Thyroid gland (tissue), 4 donors: ENCODE results near the gene E2F1. TPM values are rescaled to one million over a fixed set of nuclear protein-coding genes. Genes with fewer than 3 reads are reported as not detected.

Experiments used
- DNase-seq, 2 donors: peaks; one replicate each; pipeline ENCODE4 v3.0.0-alpha.2; 2019
- H3K27ac ChIP-seq, 3 donors: fragments of 200-600 bp; sonication (generic); 1 replicate in 2 of 3; 2 replicates in 1 of 3; pipeline ENCODE4 v1.5.1; 2016 to 2019; ENCODE audit warnings: mild to moderate bottlenecking in 1 of 3, moderate library complexity in 1 of 3
- H3K27me3 ChIP-seq: fragments of 200-600 bp; sonication (generic); one replicate; pipeline ENCODE4 v1.5.1; 2019
- H3K36me3 ChIP-seq, 2 donors: fragments of 200-600 bp; sonication (generic); one replicate each; pipeline ENCODE4 v1.5.1; 2016 to 2019
- H3K4me1 ChIP-seq, 2 donors: fragments of 200-600 bp; sonication (generic); one replicate each; pipeline ENCODE4 v1.5.1; 2017 to 2019
- H3K4me3 ChIP-seq, 3 donors: fragments of 200-600 bp; sonication (generic); replicated peaks in 1 of 3; 1 replicate in 2 of 3; 2 replicates in 1 of 3; pipeline ENCODE4 v1.5.1; 2016; ENCODE audit warnings: mild to moderate bottlenecking in 1 of 3
- H3K9me3 ChIP-seq: fragments of 200-600 bp; sonication (generic); one replicate; pipeline ENCODE4 v1.5.1; 2017
- CTCF ChIP-seq, 6 experiments: fragments of 200-600 bp in 3 of 6; fragments of 450-650 bp in 3 of 6; sonication (generic) in 3 of 6; IDR thresholded peaks; one replicate each; pipeline ENCODE4 v1.5.1; 2016 to 2019; ENCODE audit warnings: antibody characterized with exemption in 6 of 6, mild to moderate bottlenecking in 2 of 6, inconsistent platforms in 1 of 6, moderate library complexity in 1 of 6
- POLR2A ChIP-seq, 2 donors: fragments of 450-650 bp; IDR thresholded peaks; one replicate each; pipeline ENCODE4 v1.6.1; 2017; ENCODE audit warnings: antibody characterized with exemption in 2 of 2, mild to moderate bottlenecking in 2 of 2, moderate library complexity in 1 of 2
- WGBS, 2 donors: methylation state at CpG; one replicate each; pipeline ENCODE4 v1.1.5; 2017; 5-methylcytosine and 5-hydroxymethylcytosine counted together
- intact Hi-C: fragments of 100-400 bp; cut with DNase I; formaldehyde crosslinking; loops from one replicate; pipeline ENCODE4 v1.15.1; 2023
- total RNA-seq, 4 donors: library from RNA; depleted of rRNA; stranded (reverse); fragments of >200 nt; gene quantifications; one replicate each; pipeline ENCODE4 v1.2.3, GENCODE V29; 2016

Gene E2F1
- total RNA-seq, 4 donors from 2014 or later: 0.42 to 0.89 (median 0.67) TPM; not detected in 1

GRCh38 chr20:33672426-33673113 lies 13.6 kb downstream of the E2F1 start:
- no peak for TF ChIP-seq POLR2A (IDR thresholded peaks at IDR 0.05)
- no peak for TF ChIP-seq CTCF (IDR thresholded peaks at IDR 0.05)
- H3K27ac ChIP-seq: peak overlapping the region; percentile 81 to 85 (median 84)
- WGBS, 2 donors: 65 to 68% methylated on average over 10 to 15 of the region's 17 CpGs
- H3K36me3 ChIP-seq: no peaks in the 10 kb centered on the region
- intact Hi-C loops: loop anchor here (5.0 to 10.0 kb wide), 2 partner anchors 215 to 442 kb away; partner anchors contain the start of gene EIF2S2
- peaks cover 24 to 44% of the 10 kb centered on the region in 2 donors for H3K4me1 ChIP-seq
- DNase-seq: peak; percentile 40 to 48
- H3K27me3 ChIP-seq: no peaks in the 10 kb centered on the region
- no peaks in the 10 kb centered on the region for H3K9me3 ChIP-seq
- peak overlapping the region in 1 of 3 donors; percentile 24 for H3K4me3 ChIP-seq

- WGBS, 2 donors: 94 to 96% methylated on average over 6 to 7 of the region's 8 CpGs
Measured at GRCh38 chr20:33671573-33672288, 14.5 kb downstream of the E2F1 start.

GRCh38 chr20:33670715-33671499 lies 15.3 kb downstream of the E2F1 start:
- H3K4me1 ChIP-seq: peaks cover 32 to 57% of the 10 kb centered on the region in 2 donors
- H3K27me3 ChIP-seq: no peaks in the 10 kb centered on the region
- no peak overlapping the region for H3K4me3 ChIP-seq
- H3K36me3 ChIP-seq: no peaks in the 10 kb centered on the region
- 94 to 95% methylated on average over 6 of the region's 6 CpGs for WGBS, 2 donors
- DNase-seq: no peak
- intact Hi-C loops: loop anchor here (5.0 to 10.0 kb wide), 2 partner anchors 214 to 444 kb away; partner anchors contain the start of gene EIF2S2
- no peaks in the 10 kb centered on the region for H3K9me3 ChIP-seq
- TF ChIP-seq CTCF (IDR thresholded peaks at IDR 0.05) (no peak), POLR2A (IDR thresholded peaks at IDR 0.05) (no peak)
- no peak overlapping the region for H3K27ac ChIP-seq

More at GRCh38 chr20:33671573-33672288, 14.5 kb downstream of the E2F1 start:
- no peaks in the 10 kb centered on the region for H3K9me3 ChIP-seq
- intact Hi-C loops: loop anchor here (5.0 to 10.0 kb wide), 2 partner anchors 214 to 443 kb away; partner anchors contain the start of gene EIF2S2
- H3K36me3 ChIP-seq: no peaks in the 10 kb centered on the region
- H3K4me3 ChIP-seq: no peak overlapping the region
- no peak for TF ChIP-seq CTCF (IDR thresholded peaks at IDR 0.05)
- no peak for TF ChIP-seq POLR2A (IDR thresholded peaks at IDR 0.05)
- DNase-seq: no peak
- H3K4me1 ChIP-seq: peaks cover 27 to 51% of the 10 kb centered on the region in 2 donors
- peak overlapping the region in 2 of 3 donors; percentile 81 to 85 for H3K27ac ChIP-seq
- H3K27me3 ChIP-seq: no peaks in the 10 kb centered on the region

GRCh38 chr20:33669873-33670640 lies 16.1 kb downstream of the E2F1 start:
- no peaks in the 10 kb centered on the region for H3K9me3 ChIP-seq
- peaks cover 33 to 56% of the 10 kb centered on the region in 2 donors for H3K4me1 ChIP-seq
- intact Hi-C loops: loop anchor here (5.0 to 10.0 kb wide), 3 partner anchors 62 to 445 kb away; partner anchors contain the start of genes EIF2S2 and ZNF341
- no peaks in the 10 kb centered on the region for H3K27me3 ChIP-seq
- TF ChIP-seq CTCF (IDR thresholded peaks at IDR 0.05): no peak
- TF ChIP-seq POLR2A (IDR thresholded peaks at IDR 0.05): no peak
- WGBS, 2 donors: 84 to 89% methylated on average over 13 of the region's 13 CpGs
- no peak for DNase-seq
- H3K36me3 ChIP-seq: no peaks in the 10 kb centered on the region
- no peak overlapping the region for H3K4me3 ChIP-seq
- peak overlapping the region in 2 of 3 donors; percentile 17 to 24 for H3K27ac ChIP-seq
